ENCODE results near the gene MED29. TPM values are rescaled to one million over a fixed set of nuclear protein-coding genes. Genes with fewer than 3 reads are reported as not detected.

The MED29 gene
- total RNA-seq, 1 donor from 2014 or later = 27.0 TPM

- Mint-ChIP-seq H3K27ac (ENCODE audit: unreplicated experiment) (peak overlapping the region; percentile 89), H3K4me1 (ENCODE audit: low read depth, unreplicated experiment) (peaks cover 17% of the 10 kb centered on the region), H3K4me3 (ENCODE audit: unreplicated experiment) (peak overlapping the region; percentile 100), H3K27me3 (ENCODE audit: low read depth, unreplicated experiment) (no peaks in the 10 kb centered on the region), H3K9me3 (ENCODE audit: unreplicated experiment) (no peaks in the 10 kb centered on the region), H3K36me3 (ENCODE audit: low read depth, unreplicated experiment) (peaks cover 9% of the 10 kb centered on the region)
- DNase-seq (ENCODE audit: low read depth) (no peak), FAIRE-seq (no peak)
- H3K9ac ChIP-seq (ENCODE audit: low read length) = peak overlapping the region; percentile 99
- H3K4me1 ChIP-seq (ENCODE audit: insufficient read depth, low read length) = peaks cover 18% of the 10 kb centered on the region
- peak overlapping the region; percentile 80 for H3K27ac ChIP-seq (ENCODE audit: low read depth, low read length)
- no peak for TF ChIP-seq EZH2 (IDR thresholded peaks at IDR 0.05; ENCODE audit: insufficient read depth, low read length)
- TF ChIP-seq, protein P1, sequence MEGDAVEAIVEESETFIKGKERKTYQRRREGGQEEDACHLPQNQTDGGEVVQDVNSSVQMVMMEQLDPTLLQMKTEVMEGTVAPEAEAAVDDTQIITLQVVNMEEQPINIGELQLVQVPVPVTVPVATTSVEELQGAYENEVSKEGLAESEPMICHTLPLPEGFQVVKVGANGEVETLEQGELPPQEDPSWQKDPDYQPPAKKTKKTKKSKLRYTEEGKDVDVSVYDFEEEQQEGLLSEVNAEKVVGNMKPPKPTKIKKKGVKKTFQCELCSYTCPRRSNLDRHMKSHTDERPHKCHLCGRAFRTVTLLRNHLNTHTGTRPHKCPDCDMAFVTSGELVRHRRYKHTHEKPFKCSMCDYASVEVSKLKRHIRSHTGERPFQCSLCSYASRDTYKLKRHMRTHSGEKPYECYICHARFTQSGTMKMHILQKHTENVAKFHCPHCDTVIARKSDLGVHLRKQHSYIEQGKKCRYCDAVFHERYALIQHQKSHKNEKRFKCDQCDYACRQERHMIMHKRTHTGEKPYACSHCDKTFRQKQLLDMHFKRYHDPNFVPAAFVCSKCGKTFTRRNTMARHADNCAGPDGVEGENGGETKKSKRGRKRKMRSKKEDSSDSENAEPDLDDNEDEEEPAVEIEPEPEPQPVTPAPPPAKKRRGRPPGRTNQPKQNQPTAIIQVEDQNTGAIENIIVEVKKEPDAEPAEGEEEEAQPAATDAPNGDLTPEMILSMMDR (IDR thresholded peaks at IDR 0.05; ENCODE audit: insufficient read depth, low read depth, low read length) = no peak
- H4K20me1 ChIP-seq (ENCODE audit: insufficient read depth, low read length) = peaks cover 29% of the 10 kb centered on the region
- peaks cover 39% of the 10 kb centered on the region for H3K79me2 ChIP-seq (ENCODE audit: insufficient read depth, low read length)
- H3K4me3 ChIP-seq (ENCODE audit: insufficient read depth, low read depth, low read length) = peak overlapping the region; percentile 99
- H2AFZ ChIP-seq (ENCODE audit: low read depth, low read length) = peak overlapping the region; percentile 58
- H3K36me3 ChIP-seq (ENCODE audit: insufficient read depth, low read length) = peaks cover 26% of the 10 kb centered on the region
- H3K27me3 ChIP-seq (ENCODE audit: insufficient read depth, low read length) = no peaks in the 10 kb centered on the region
- H3K4me2 ChIP-seq (ENCODE audit: low read length) = peak overlapping the region; percentile 100
- no peaks in the 10 kb centered on the region for H3K9me3 ChIP-seq (ENCODE audit: insufficient read depth, low read depth, low read length)
These were observed 45.2 kb downstream of the MED29 start for GRCh38 chr19:39436350-39436716.

- no peak overlapping the region for H2AFZ ChIP-seq (ENCODE audit: low read depth, low read length)
- H3K9me3 ChIP-seq (ENCODE audit: insufficient read depth, low read depth, low read length) = no peaks in the 10 kb centered on the region
- H3K79me2 ChIP-seq (ENCODE audit: insufficient read depth, low read length) = peaks cover 28% of the 10 kb centered on the region
- no peak overlapping the region for H3K4me3 ChIP-seq (ENCODE audit: insufficient read depth, low read depth, low read length)
- H4K20me1 ChIP-seq (ENCODE audit: insufficient read depth, low read length) = peaks cover 21% of the 10 kb centered on the region
- Mint-ChIP-seq H3K27ac (ENCODE audit: unreplicated experiment) (peak overlapping the region; percentile 58), H3K4me1 (ENCODE audit: low read depth, unreplicated experiment) (peaks cover 14% of the 10 kb centered on the region), H3K27me3 (ENCODE audit: low read depth, unreplicated experiment) (no peaks in the 10 kb centered on the region), H3K4me3 (ENCODE audit: unreplicated experiment) (no peak overlapping the region), H3K36me3 (ENCODE audit: low read depth, unreplicated experiment) (peaks cover 5% of the 10 kb centered on the region), H3K9me3 (ENCODE audit: unreplicated experiment) (no peaks in the 10 kb centered on the region)
- peaks cover 14% of the 10 kb centered on the region for H3K36me3 ChIP-seq (ENCODE audit: insufficient read depth, low read length)
- DNase-seq (ENCODE audit: low read depth) = no peak
- peaks cover 17% of the 10 kb centered on the region for H3K4me1 ChIP-seq (ENCODE audit: insufficient read depth, low read length)
- no peak for FAIRE-seq
- H3K27ac ChIP-seq (ENCODE audit: low read depth, low read length) = no peak overlapping the region
- no peaks in the 10 kb centered on the region for H3K27me3 ChIP-seq (ENCODE audit: insufficient read depth, low read length)
- H3K4me2 ChIP-seq (ENCODE audit: low read length) = no peak overlapping the region
- no peak for TF ChIP-seq EZH2 (IDR thresholded peaks at IDR 0.05; ENCODE audit: insufficient read depth, low read length)
- TF ChIP-seq, protein P1 (IDR thresholded peaks at IDR 0.05; ENCODE audit: insufficient read depth, low read depth, low read length) = no peak
- no peak overlapping the region for H3K9ac ChIP-seq (ENCODE audit: low read length)
These were observed 47.2 kb downstream of the MED29 start for GRCh38 chr19:39438270-39438934.

DNA sequence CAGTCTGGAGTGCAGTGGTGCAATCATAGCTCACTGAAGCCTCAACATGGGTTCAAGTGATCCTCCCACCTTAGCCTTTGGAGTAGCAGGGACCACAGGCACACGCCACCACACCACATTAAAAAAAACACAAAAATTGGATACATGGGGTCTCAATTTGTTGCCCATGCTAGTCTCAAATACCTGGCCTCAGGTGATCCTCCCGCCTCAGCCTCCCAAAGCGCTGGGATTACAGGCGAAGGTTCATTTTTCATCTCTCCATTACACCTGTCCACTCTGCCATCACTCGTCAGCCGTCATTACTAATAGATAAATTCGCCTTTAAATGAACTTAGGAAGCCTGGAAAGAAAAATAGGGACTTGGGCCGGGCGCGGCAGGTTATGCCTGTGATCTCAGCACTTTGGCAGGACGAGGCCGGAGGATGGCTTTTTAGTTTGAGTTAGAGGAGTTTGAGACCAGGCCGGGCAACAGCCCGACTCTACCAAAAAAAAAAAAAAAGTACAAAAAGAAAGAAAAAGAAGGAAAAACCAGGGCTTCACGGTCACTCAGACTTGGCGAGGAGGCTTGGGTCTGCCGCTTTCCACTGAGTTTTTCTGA, 53.5 kb downstream of the MED29 start:
- Mint-ChIP-seq H3K36me3 (ENCODE audit: low read depth, unreplicated experiment) (peaks cover 8% of the 10 kb centered on the region), H3K27ac (ENCODE audit: unreplicated experiment) (peak overlapping the region; percentile 100), H3K4me1 (ENCODE audit: low read depth, unreplicated experiment) (peaks cover 23% of the 10 kb centered on the region), H3K9me3 (ENCODE audit: unreplicated experiment) (no peaks in the 10 kb centered on the region), H3K4me3 (ENCODE audit: unreplicated experiment) (peak overlapping the region; percentile 100), H3K27me3 (ENCODE audit: low read depth, unreplicated experiment) (no peaks in the 10 kb centered on the region)
- Histone ChIP-seq H4K20me1 (ENCODE audit: insufficient read depth, low read length) (peaks cover 36% of the 10 kb centered on the region), H3K4me1 (ENCODE audit: insufficient read depth, low read length) (peaks cover 27% of the 10 kb centered on the region), H2AFZ (ENCODE audit: low read depth, low read length) (peak overlapping the region; percentile 50), H3K36me3 (ENCODE audit: insufficient read depth, low read length) (no peaks in the 10 kb centered on the region), H3K79me2 (ENCODE audit: insufficient read depth, low read length) (peaks cover 54% of the 10 kb centered on the region), H3K27me3 (ENCODE audit: insufficient read depth, low read length) (no peaks in the 10 kb centered on the region), H3K27ac (ENCODE audit: low read depth, low read length) (peak overlapping the region; percentile 96), H3K9me3 (ENCODE audit: insufficient read depth, low read depth, low read length) (no peaks in the 10 kb centered on the region), H3K4me3 (ENCODE audit: insufficient read depth, low read depth, low read length) (peak overlapping the region; percentile 94), H3K9ac (ENCODE audit: low read length) (peak overlapping the region; percentile 99), H3K4me2 (ENCODE audit: low read length) (peak overlapping the region; percentile 94)
- DNase-seq (ENCODE audit: low read depth) = peak; percentile 23
- FAIRE-seq = no peak
- TF ChIP-seq, protein P1 (IDR thresholded peaks at IDR 0.05; ENCODE audit: insufficient read depth, low read depth, low read length) = no peak
- TF ChIP-seq EZH2 (IDR thresholded peaks at IDR 0.05; ENCODE audit: insufficient read depth, low read length) = no peak
